ENCODE results near the gene SLC2A13. TPM values are rescaled to one million over a fixed set of nuclear protein-coding genes. Genes with fewer than 3 reads are reported as not detected.

Gene SLC2A13
- total and polyA plus RNA-seq, 10 of the 15 experiments (the other 5 are each of a cell fraction or from before 2014, with no cell fraction given), result 0.05 to 3.7 (median 0.25) TPM

DNA sequence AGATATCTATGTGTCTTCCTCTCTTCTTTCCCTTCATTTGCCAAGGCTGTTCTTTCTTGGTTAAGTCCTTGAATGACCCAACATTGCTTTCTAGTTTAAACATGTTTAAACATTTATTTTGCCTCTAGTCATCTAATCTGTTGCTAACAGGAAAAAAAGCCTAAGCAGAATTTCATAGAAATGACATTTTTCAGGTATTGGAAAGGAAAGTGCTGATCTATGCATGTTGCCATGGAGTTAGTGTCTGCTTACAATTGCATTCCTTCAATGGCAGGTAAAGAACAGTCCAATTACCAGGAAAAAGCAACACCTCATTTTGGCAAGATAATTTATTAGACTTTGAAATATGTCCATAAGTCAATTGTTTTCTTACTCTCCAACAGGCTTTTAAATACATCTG, 21.5 kb upstream of the SLC2A13 start:
- POLR2A ChIA-PET, result no interaction called here
- Histone ChIP-seq H3K4me1 (ENCODE audit: control insufficient read depth, insufficient read depth, low read length) (no peaks in the 10 kb centered on the region), H3K4me3 (no peak overlapping the region), H3K36me3 (ENCODE audit: control insufficient read depth in 2 of 2, insufficient read depth in 2 of 2, low read length in 1 of 2) (no peaks in the 10 kb centered on the region), H3K9me3 (replicated peaks; ENCODE audit: control insufficient read depth, insufficient read depth, low read length) (peaks cover 2% of the 10 kb centered on the region; the same call in 1 of the 3 replicates), H4K20me1 (ENCODE audit: control insufficient read depth, insufficient read depth) (no peaks in the 10 kb centered on the region), H2AFZ (ENCODE audit: control insufficient read depth, low read depth, low read length) (no peak overlapping the region), H3K27ac (ENCODE audit: control insufficient read depth, insufficient read depth) (no peak overlapping the region), H3K9ac (ENCODE audit: control insufficient read depth, insufficient read depth, low read length) (no peak overlapping the region), H3K4me2 (ENCODE audit: control insufficient read depth, insufficient read depth) (no peak overlapping the region), H3K27me3 (replicated peaks in 1 of 2; ENCODE audit: control insufficient read depth in 2 of 2, insufficient read depth in 2 of 2, low read length in 1 of 2) (no peaks in the 10 kb centered on the region; a peak in 1 of 4 replicates), H3K79me2 (ENCODE audit: control insufficient read depth, insufficient read depth, low read length) (no peaks in the 10 kb centered on the region)
- SMC1A ChIA-PET (ENCODE audit: uncharacterized antibody, unreplicated experiment), result interaction anchor here (1.0 to 1.1 kb wide), 2 partner anchors 9 to 264 kb away, joined by 3 read pairs; no protein-coding TSS in a partner anchor
- no TSS peak for BruUV-seq (replicated peaks)
- CTCF ChIA-PET, result interaction anchor here (0.6 kb wide), 3 partner anchors 10 to 182 kb away, joined by 3 to 4 read pairs (median 3); no protein-coding TSS in a partner anchor
- RAD21 ChIA-PET (ENCODE audit: unreplicated experiment), result no interaction called here
- in situ Hi-C loops (cut with MboI), result no loop called here
- TF ChIP-seq EP300 (IDR thresholded peaks at IDR 0.05; ENCODE audit: borderline replicate concordance in 1 of 2, control insufficient read depth in 1 of 2, low read depth in 2 of 2, low read length in 2 of 2), result no peak
- no peak for TF ChIP-seq RCOR1 (conservative IDR thresholded peaks at IDR 0.05; ENCODE audit: low read depth, low read length)
- no peak for TF ChIP-seq EED (IDR thresholded peaks at IDR 0.05; ENCODE audit: low read depth)
- TF ChIP-seq LARP7 (IDR thresholded peaks at IDR 0.05), result no peak
- no peak for TF ChIP-seq ZBED1 (IDR thresholded peaks at IDR 0.05; ENCODE audit: borderline replicate concordance)
- TF ChIP-seq GABPA (IDR thresholded peaks at IDR 0.05; ENCODE audit: low read depth), result no peak
- TF ChIP-seq NFYA (IDR thresholded peaks at IDR 0.05; ENCODE audit: borderline replicate concordance, low read depth, low read length), result no peak
- no peak for TF ChIP-seq YBX1 (IDR thresholded peaks at IDR 0.05)
- TF ChIP-seq, protein P1, sequence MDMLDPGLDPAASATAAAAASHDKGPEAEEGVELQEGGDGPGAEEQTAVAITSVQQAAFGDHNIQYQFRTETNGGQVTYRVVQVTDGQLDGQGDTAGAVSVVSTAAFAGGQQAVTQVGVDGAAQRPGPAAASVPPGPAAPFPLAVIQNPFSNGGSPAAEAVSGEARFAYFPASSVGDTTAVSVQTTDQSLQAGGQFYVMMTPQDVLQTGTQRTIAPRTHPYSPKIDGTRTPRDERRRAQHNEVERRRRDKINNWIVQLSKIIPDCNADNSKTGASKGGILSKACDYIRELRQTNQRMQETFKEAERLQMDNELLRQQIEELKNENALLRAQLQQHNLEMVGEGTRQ (IDR thresholded peaks at IDR 0.05; ENCODE audit: borderline replicate concordance, low read depth, low read length), result no peak
- no peak for TF ChIP-seq BHLHE40 (IDR thresholded peaks at IDR 0.05; ENCODE audit: borderline replicate concordance in 1 of 2, low read depth in 2 of 2, low read length in 1 of 2)
- FAIRE-seq (no peak), ATAC-seq (no peak), DNase-seq (ENCODE audit: low read depth, low spot score) (no peak)
- intact Hi-C loops (cut with micrococcal nuclease; ENCODE audit: unreplicated experiment), result no loop called here

All from GM12878 (cell line).